GM13977 (cell line): ENCODE measurements around the gene ERG28.

Experiments used
- DNase-seq: peaks from one replicate; pipeline ENCODE4 v3.0.0; 2012; ENCODE audit warnings: low spot score
- CTCF ChIP-seq: IDR thresholded peaks from 2 replicates; pipeline ENCODE4 v1.5.1; 2012; ENCODE audit warnings: mild to moderate bottlenecking, control low read depth; ENCODE audit not compliant: insufficient read depth; ENCODE audit errors: extremely low read depth, missing control alignments
- in situ Hi-C: fragments of 300-500 bp; cut with MboI; formaldehyde crosslinking; loops from one replicate; pipeline ENCODE4 v1.12.0; 2022; ENCODE audit warnings: low sequenced_read_pairs, low pct_unique_long_range_greater_than_20kb, mixed read lengths, inconsistent platforms; ENCODE audit not compliant: unreplicated experiment

Gene ERG28

GRCh38 chr14:75660630-75661498, at the start of gene ERG28, which contains the start of gene TTLL5:
TSS of gene ERG28 (minus strand) at chr14:75660876. CDS start at chr14:75657502, 3,374 bp downstream.
TSS of gene TTLL5 (plus strand) at chr14:75661246. CDS start at chr14:75663150, 1,904 bp downstream.
- peak; percentile 94 for DNase-seq
- TF ChIP-seq CTCF: no peak
- in situ Hi-C loops: no loop called here

- peak; percentile 84 for TF ChIP-seq CTCF
- DNase-seq: peak; percentile 51
- in situ Hi-C loops: loop anchor here (25.0 kb wide), 1 partner anchor 678 kb away; the partner anchor contains the start of gene ESRRB
Observed at GRCh38 chr14:75709207-75709812, 48.6 kb upstream of the ERG28 start.

- TF ChIP-seq CTCF: no peak
- in situ Hi-C loops: loop anchor here (25.0 kb wide), 1 partner anchor 682 kb away; the partner anchor contains the start of gene ESRRB
- DNase-seq: no peak
Observed at GRCh38 chr14:75705014-75705413, 44.3 kb upstream of the ERG28 start.

- no peak for TF ChIP-seq CTCF
- in situ Hi-C loops: loop anchor here (25.0 kb wide), 1 partner anchor 684 kb away; the partner anchor contains the start of gene ESRRB
Observed at GRCh38 chr14:75703467-75703866, 42.8 kb upstream of the ERG28 start.

GRCh38 chr14:75702616-75703261, 42.1 kb upstream of the ERG28 start:
- no peak for TF ChIP-seq CTCF
- in situ Hi-C loops: loop anchor here (25.0 kb wide), 1 partner anchor 685 kb away; the partner anchor contains the start of gene ESRRB

More at GRCh38 chr14:75703467-75703866, 42.8 kb upstream of the ERG28 start:
- no peak for DNase-seq

GRCh38 chr14:75702122-75702521, 41.4 kb upstream of the ERG28 start:
- in situ Hi-C loops: loop anchor here (25.0 kb wide), 1 partner anchor 685 kb away; the partner anchor contains the start of gene ESRRB
- TF ChIP-seq CTCF: no peak
- DNase-seq: no peak

More at GRCh38 chr14:75702616-75703261, 42.1 kb upstream of the ERG28 start:
- DNase-seq: no peak
